GM12878 (cell line): Measurements from ENCODE around the gene CYB5A. TPM values are rescaled to one million over a fixed set of nuclear protein-coding genes. Genes with fewer than 3 reads are reported as not detected.

ENCODE experiments used
- ATAC-seq: fragments of 200-7000 bp; cut with Tn5 transposase; 3 replicates; pipeline ENCODE4 v1.9.1; 2020; ENCODE audit warnings: mild to moderate bottlenecking, moderate library complexity
- BruUV-seq: library from RNA; stranded (reverse); fragments of 400-500 nt; replicated peaks from 2 replicates; lab custom pipeline; 2021; lab: Mats Ljungman, UMichigan
- CTCF ChIA-PET: fragments of 300-600 bp; sonication (Branson Sonifier 250); formaldehyde crosslinking; extraction: SDS; loops from one replicate; lab custom pipeline; 2021; ENCODE audit warnings: inconsistent platforms; lab: Yijun Ruan, JAX
- POLR2A ChIA-PET: fragments of 350-600 bp; formaldehyde crosslinking; extraction: SDS; loops from one replicate; lab custom pipeline; 2021; ENCODE audit warnings: inconsistent platforms; lab: Charles Lee
- RAD21 ChIA-PET: fragments of 300-600 bp; sonication (Branson Sonifier 250); formaldehyde crosslinking; loops from one replicate; lab custom pipeline; 2023; ENCODE audit warnings: antibody characterized with exemption; ENCODE audit not compliant: unreplicated experiment; lab: Charles Lee
- SMC1A ChIA-PET: fragments of 300-600 bp; sonication (Branson Sonifier 250); formaldehyde crosslinking; loops from one replicate; lab custom pipeline; 2023; ENCODE audit not compliant: unreplicated experiment, uncharacterized antibody; lab: Charles Lee
- DNase-seq: peaks from one replicate; pipeline ENCODE4 v3.0.0-alpha.2; 2011; ENCODE audit warnings: low read depth, low spot score
- FAIRE-seq: peaks from 3 replicates; lab custom pipeline; 2011; peaks lifted over from hg19 to GRCh38; lab: Jason Lieb, UNC
- H2AFZ ChIP-seq: 2 replicates; pipeline ENCODE4 v1.6.0; 2011; ENCODE audit warnings: low read depth, low read length, control low read depth; ENCODE audit not compliant: control insufficient read depth
- H3K27ac ChIP-seq: 2 replicates; pipeline ENCODE4 v1.5.1; 2011; ENCODE audit warnings: control low read depth; ENCODE audit not compliant: control insufficient read depth, insufficient read depth
- H3K27me3 ChIP-seq, 2 experiments: replicated peaks in 1 of 2; 2 replicates each; pipeline versions ENCODE4 v1.6.0 to v1.6.1; 2011; ENCODE audit warnings: low read length in 1 of 2; ENCODE audit not compliant: control insufficient read depth in 2 of 2, insufficient read depth in 2 of 2
- H3K36me3 ChIP-seq, 2 experiments: 2 replicates each; pipeline ENCODE4 v1.5.1; 2011; ENCODE audit warnings: low read length in 1 of 2; ENCODE audit not compliant: control insufficient read depth in 2 of 2, insufficient read depth in 2 of 2
- H3K4me1 ChIP-seq: 2 replicates; pipeline ENCODE4 v1.6.1; 2011; ENCODE audit warnings: mild to moderate bottlenecking, low read length, moderate library complexity, mixed read lengths; ENCODE audit not compliant: control insufficient read depth, insufficient read depth
- H3K4me2 ChIP-seq: 2 replicates; pipeline ENCODE4 v1.6.0; 2011; ENCODE audit warnings: control low read depth; ENCODE audit not compliant: control insufficient read depth, insufficient read depth
- H3K4me3 ChIP-seq: fragments of 200-600 bp; sonication (generic); 2 replicates; pipeline ENCODE4 v1.5.1; 2016
- H3K79me2 ChIP-seq: 2 replicates; pipeline ENCODE4 v1.6.0; 2011; ENCODE audit warnings: low read length; ENCODE audit not compliant: control insufficient read depth, insufficient read depth
- H3K9ac ChIP-seq: 2 replicates; pipeline ENCODE4 v1.8.0; 2011; ENCODE audit warnings: low read length, control low read depth, mixed read lengths; ENCODE audit not compliant: control insufficient read depth, insufficient read depth
- H3K9me3 ChIP-seq: replicated peaks from 3 replicates; pipeline ENCODE4 v1.5.1; 2011; ENCODE audit warnings: mild to moderate bottlenecking, low read length; ENCODE audit not compliant: control insufficient read depth, insufficient read depth
- H4K20me1 ChIP-seq: 2 replicates; pipeline ENCODE4 v1.6.0; 2011; ENCODE audit not compliant: control insufficient read depth, insufficient read depth
- BHLHE40 ChIP-seq, 2 experiments: fragments of 450-650 bp in 1 of 2; IDR thresholded peaks; 2 replicates each; pipeline ENCODE4 v1.6.1; 2011 to 2017; ENCODE audit warnings: low read depth in 2 of 2, borderline replicate concordance in 1 of 2, improper control_type of control experiment in 1 of 2, low read length in 1 of 2, mild to moderate bottlenecking in 1 of 2
- CEBPZ ChIP-seq: fragments of 150-350 bp; IDR thresholded peaks from 2 replicates; pipeline ENCODE4 v1.6.1; 2016; ENCODE audit warnings: low read depth, low read length
- HCFC1 ChIP-seq: fragments of 150-350 bp; IDR thresholded peaks from 2 replicates; pipeline ENCODE4 v1.6.1; 2014; ENCODE audit warnings: low read length
- MEF2B ChIP-seq: fragments of 450-650 bp; IDR thresholded peaks from 2 replicates; pipeline ENCODE4 v1.6.1; 2018; ENCODE audit warnings: mild to moderate bottlenecking, moderate library complexity; ENCODE audit not compliant: partially characterized antibody, poor library complexity, severe bottlenecking
- MTA2 ChIP-seq: fragments of 450-650 bp; IDR thresholded peaks from 2 replicates; pipeline ENCODE4 v1.6.1; 2016; ENCODE audit warnings: low read depth, mild to moderate bottlenecking, moderate library complexity
- MYB ChIP-seq: fragments of 150-350 bp; IDR thresholded peaks from 2 replicates; pipeline ENCODE4 v1.6.1; 2014; ENCODE audit warnings: mild to moderate bottlenecking, low read depth, low read length, borderline replicate concordance
- SUZ12 ChIP-seq: fragments of 200-600 bp; sonication (generic); IDR thresholded peaks from one replicate; pipeline ENCODE4 v1.6.1; 2018; ENCODE audit warnings: antibody characterized with exemption, mild to moderate bottlenecking; ENCODE audit not compliant: unreplicated experiment
- WRNIP1 ChIP-seq: IDR thresholded peaks from 2 replicates; pipeline ENCODE4 v1.6.1; 2011; ENCODE audit warnings: low read depth, low read length, improper control_type of control experiment, borderline replicate concordance
- in situ Hi-C: fragments of 300-500 bp; cut with MboI; formaldehyde crosslinking; loops from 9 replicates; pipeline ENCODE4 v1.14.3; 2018; ENCODE audit warnings: mixed read lengths
- intact Hi-C: fragments of 100-400 bp; cut with micrococcal nuclease; formaldehyde crosslinking; loops from one replicate; pipeline ENCODE4 v1.14.2; 2022; ENCODE audit not compliant: unreplicated experiment
- polyA plus RNA-seq, 11 experiments: library from polyadenylated mRNA; depleted of rRNA in 4 of 11; unstranded in 6 of 11; stranded (reverse) in 5 of 11; fragments of >200 nt; fragmentation: Nextera tagmentation in 4 of 11; fragmentation: Illumina TruSeq in 1 of 11; extraction: Ambion mirVana in 4 of 11; extraction: Trizol in 1 of 11; gene quantifications; 1 replicate in 1 of 11; 2 replicates in 10 of 11; pipeline versions ENCODE4 v1.2.1 to v1.2.3, GENCODE V29; 2011 to 2016; ENCODE audit warnings: inconsistent platforms in 2 of 11, missing spikeins in 2 of 11, low read depth in 1 of 11
- total RNA-seq, 4 experiments: library from RNA; depleted of rRNA in 3 of 4; stranded (reverse); fragments of >200 nt in 3 of 4; fragmentation: Illumina TruSeq in 1 of 4; extraction: Trizol in 1 of 4; gene quantifications; 2 replicates each; pipeline versions ENCODE4 v1.2.1 to v1.2.3, GENCODE V29; 2013 to 2021
- TF ChIP-seq, protein P1 (sequence below): fragments of 450-650 bp; IDR thresholded peaks from 2 replicates; pipeline ENCODE4 v1.6.1; 2017; ENCODE audit warnings: mild to moderate bottlenecking
- TF ChIP-seq, protein P2 (sequence below): fragments of 450-650 bp; IDR thresholded peaks from 2 replicates; pipeline ENCODE4 v1.6.1; 2017; ENCODE audit warnings: mild to moderate bottlenecking, moderate library complexity

CYB5A gene
- total and polyA plus RNA-seq, 10 of the 15 experiments (the other 5 are each of a cell fraction or from before 2014, with no cell fraction given) = 60.2 to 129 (median 103) TPM

GRCh38 chr18:74337155-74337911 lies 45.6 kb upstream of the CYB5A start (continued):
- TF ChIP-seq, protein P1, sequence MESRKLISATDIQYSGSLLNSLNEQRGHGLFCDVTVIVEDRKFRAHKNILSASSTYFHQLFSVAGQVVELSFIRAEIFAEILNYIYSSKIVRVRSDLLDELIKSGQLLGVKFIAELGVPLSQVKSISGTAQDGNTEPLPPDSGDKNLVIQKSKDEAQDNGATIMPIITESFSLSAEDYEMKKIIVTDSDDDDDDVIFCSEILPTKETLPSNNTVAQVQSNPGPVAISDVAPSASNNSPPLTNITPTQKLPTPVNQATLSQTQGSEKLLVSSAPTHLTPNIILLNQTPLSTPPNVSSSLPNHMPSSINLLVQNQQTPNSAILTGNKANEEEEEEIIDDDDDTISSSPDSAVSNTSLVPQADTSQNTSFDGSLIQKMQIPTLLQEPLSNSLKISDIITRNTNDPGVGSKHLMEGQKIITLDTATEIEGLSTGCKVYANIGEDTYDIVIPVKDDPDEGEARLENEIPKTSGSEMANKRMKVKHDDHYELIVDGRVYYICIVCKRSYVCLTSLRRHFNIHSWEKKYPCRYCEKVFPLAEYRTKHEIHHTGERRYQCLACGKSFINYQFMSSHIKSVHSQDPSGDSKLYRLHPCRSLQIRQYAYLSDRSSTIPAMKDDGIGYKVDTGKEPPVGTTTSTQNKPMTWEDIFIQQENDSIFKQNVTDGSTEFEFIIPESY = no peak
- no peak for TF ChIP-seq MTA2
- TF ChIP-seq MYB = no peak
- no peak for TF ChIP-seq HCFC1
- no peak for TF ChIP-seq SUZ12
- TF ChIP-seq, all 136 proteins: peak for 0

- Histone ChIP-seq H3K27ac (no peak overlapping the region), H3K36me3 (no peaks in the 10 kb centered on the region), H3K4me3 (no peak overlapping the region), H2AFZ (no peak overlapping the region), H3K4me1 (peaks cover 5% of the 10 kb centered on the region), H3K27me3 (no peaks in the 10 kb centered on the region), H4K20me1 (no peaks in the 10 kb centered on the region), H3K9me3 (peaks cover 3% of the 10 kb centered on the region; the same call in 2 of the 3 replicates), H3K79me2 (no peaks in the 10 kb centered on the region), H3K9ac (no peak overlapping the region), H3K4me2 (no peak overlapping the region)
- DNase-seq (no peak), ATAC-seq (no peak), FAIRE-seq (no peak)
- CTCF ChIA-PET = interaction anchor here (3.6 kb wide), 1 partner anchor 139 kb away, joined by 17 read pairs; no protein-coding TSS in a partner anchor
- no TSS peak for BruUV-seq
- in situ Hi-C loops (no loop called here), intact Hi-C loops (no loop called here)
- RAD21 ChIA-PET = no interaction called here
- SMC1A ChIA-PET = no interaction called here
- POLR2A ChIA-PET = no interaction called here
- TF ChIP-seq BHLHE40 (IDR thresholded peaks at IDR 0.05; ENCODE audit: borderline replicate concordance in 1 of 2, low read depth in 2 of 2, low read length in 1 of 2) (no peak), WRNIP1 (no peak), CEBPZ (no peak), MEF2B (no peak)
- TF ChIP-seq, protein P2, sequence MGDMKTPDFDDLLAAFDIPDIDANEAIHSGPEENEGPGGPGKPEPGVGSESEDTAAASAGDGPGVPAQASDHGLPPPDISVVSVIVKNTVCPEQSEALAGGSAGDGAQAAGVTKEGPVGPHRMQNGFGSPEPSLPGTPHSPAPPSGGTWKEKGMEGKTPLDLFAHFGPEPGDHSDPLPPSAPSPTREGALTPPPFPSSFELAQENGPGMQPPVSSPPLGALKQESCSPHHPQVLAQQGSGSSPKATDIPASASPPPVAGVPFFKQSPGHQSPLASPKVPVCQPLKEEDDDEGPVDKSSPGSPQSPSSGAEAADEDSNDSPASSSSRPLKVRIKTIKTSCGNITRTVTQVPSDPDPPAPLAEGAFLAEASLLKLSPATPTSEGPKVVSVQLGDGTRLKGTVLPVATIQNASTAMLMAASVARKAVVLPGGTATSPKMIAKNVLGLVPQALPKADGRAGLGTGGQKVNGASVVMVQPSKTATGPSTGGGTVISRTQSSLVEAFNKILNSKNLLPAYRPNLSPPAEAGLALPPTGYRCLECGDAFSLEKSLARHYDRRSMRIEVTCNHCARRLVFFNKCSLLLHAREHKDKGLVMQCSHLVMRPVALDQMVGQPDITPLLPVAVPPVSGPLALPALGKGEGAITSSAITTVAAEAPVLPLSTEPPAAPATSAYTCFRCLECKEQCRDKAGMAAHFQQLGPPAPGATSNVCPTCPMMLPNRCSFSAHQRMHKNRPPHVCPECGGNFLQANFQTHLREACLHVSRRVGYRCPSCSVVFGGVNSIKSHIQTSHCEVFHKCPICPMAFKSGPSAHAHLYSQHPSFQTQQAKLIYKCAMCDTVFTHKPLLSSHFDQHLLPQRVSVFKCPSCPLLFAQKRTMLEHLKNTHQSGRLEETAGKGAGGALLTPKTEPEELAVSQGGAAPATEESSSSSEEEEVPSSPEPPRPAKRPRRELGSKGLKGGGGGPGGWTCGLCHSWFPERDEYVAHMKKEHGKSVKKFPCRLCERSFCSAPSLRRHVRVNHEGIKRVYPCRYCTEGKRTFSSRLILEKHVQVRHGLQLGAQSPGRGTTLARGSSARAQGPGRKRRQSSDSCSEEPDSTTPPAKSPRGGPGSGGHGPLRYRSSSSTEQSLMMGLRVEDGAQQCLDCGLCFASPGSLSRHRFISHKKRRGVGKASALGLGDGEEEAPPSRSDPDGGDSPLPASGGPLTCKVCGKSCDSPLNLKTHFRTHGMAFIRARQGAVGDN = no peak
Measured at GRCh38 chr18:74336656-74337055, 44.9 kb upstream of the CYB5A start.
